ENCODE measurements around the gene CLRN1.

GRCh38 chr3:151011427-151011826 lies 38.9 kb upstream of the CLRN1 start:
- TF ChIP-seq POLR2AphosphoS5 (IDR thresholded peaks at IDR 0.05; ENCODE audit: low read depth, low read length) (no peak), POLR2A (IDR thresholded peaks at IDR 0.05; ENCODE audit: low read depth, low read length) (no peak)

Data from GM12892 (cell line).